Dermis microvascular lymphatic vessel endothelial cell (primary cell): ENCODE measurements around the gene MTHFSD. TPM values are rescaled to one million over a fixed set of nuclear protein-coding genes. Genes with fewer than 3 reads are reported as not detected.
A peak's percentile ranks its signal among the peaks of the same experiment; 100 is the strongest.

Source experiments
- DNase-seq, 2 donors: peaks; one replicate each; pipeline versions ENCODE4 v3.0.0 to v3.0.0-alpha.2; 2010; ENCODE audit warnings: low read depth in 2 of 2
- total RNA-seq: library from RNA; depleted of rRNA; stranded (reverse); fragments of >200 nt; gene quantifications from 2 replicates; pipeline ENCODE4 v1.2.1, GENCODE V29; 2014

MTHFSD gene
- total RNA-seq, 1 donor from 2014 or later: 5.3 TPM

- peak in 1 of 2 donors; percentile 39 for DNase-seq
Measured at GRCh38 chr16:86570558-86571529, 15.8 kb upstream of the MTHFSD start.

GRCh38 chr16:86569701-86570447 lies 14.8 kb upstream of the MTHFSD start:
- peak in 1 of 2 donors; percentile 12 for DNase-seq

- peak in 1 of 2 donors; percentile 29 for DNase-seq
Measured at GRCh38 chr16:86568677-86569623, 13.9 kb upstream of the MTHFSD start.

- DNase-seq: peak in 1 of 2 donors; percentile 59
Measured at GRCh38 chr16:86567701-86568581, 12.9 kb upstream of the MTHFSD start.

- peak in 1 of 2 donors; percentile 79 for DNase-seq
Measured at GRCh38 chr16:86566966-86567700, 12.1 kb upstream of the MTHFSD start.

GRCh38 chr16:86566601-86566965 lies 11.5 kb upstream of the MTHFSD start, which contains the start of gene FOXC2:
FOXC2 (plus strand) TSS chr16:86566829; CDS start chr16:86567336, 507 bp downstream.
- DNase-seq: peak; percentile 88 to 97

- DNase-seq: peak in 1 of 2 donors; percentile 65
Measured at GRCh38 chr16:86565644-86566511, 10.8 kb upstream of the MTHFSD start.

GRCh38 chr16:86565181-86565631 lies 10.2 kb upstream of the MTHFSD start:
- DNase-seq: peak in 1 of 2 donors; percentile 42

- peak; percentile 78 to 94 for DNase-seq
Measured at GRCh38 chr16:86563469-86564345, 8.7 kb upstream of the MTHFSD start.

- no peak for DNase-seq
Measured at GRCh38 chr16:86562356-86562755, 7.3 kb upstream of the MTHFSD start.

GRCh38 chr16:86559802-86560305 lies 4.8 kb upstream of the MTHFSD start:
- DNase-seq: no peak

- no peak for DNase-seq
Measured at GRCh38 chr16:86558355-86559193, 3.5 kb upstream of the MTHFSD start.

GRCh38 chr16:86557587-86557986 lies 2.6 kb upstream of the MTHFSD start:
- DNase-seq: no peak

GRCh38 chr16:86556576-86556975 lies 1.5 kb upstream of the MTHFSD start:
- no peak for DNase-seq

GRCh38 chr16:86555704-86556075 lies 655 bp upstream of the MTHFSD start:
- DNase-seq: no peak

GRCh38 chr16:86554599-86554916 lies 477 bp downstream of the MTHFSD start:
- DNase-seq: peak in 1 of 2 donors; percentile 16
